Measurements from ENCODE around the gene ARHGEF4.

Gene ARHGEF4

GRCh38 chr2:130818809-130819208 lies 17.9 kb upstream of the ARHGEF4 start:
- DNase-seq (ENCODE audit: low read depth) = no peak

- no peak for DNase-seq (ENCODE audit: low read depth)
Measured at GRCh38 chr2:130819226-130819607, 17.5 kb upstream of the ARHGEF4 start.

GRCh38 chr2:130819608-130820278 lies 17.0 kb upstream of the ARHGEF4 start:
- DNase-seq (ENCODE audit: low read depth) = no peak

GRCh38 chr2:130820279-130820861 lies 16.3 kb upstream of the ARHGEF4 start:
- no peak for DNase-seq (ENCODE audit: low read depth)

- DNase-seq (ENCODE audit: low read depth) = no peak
Measured at GRCh38 chr2:130821867-130822266, 14.8 kb upstream of the ARHGEF4 start.

GRCh38 chr2:130822766-130823165 lies 13.9 kb upstream of the ARHGEF4 start:
- no peak for DNase-seq (ENCODE audit: low read depth)

GRCh38 chr2:130823171-130823885 lies 13.4 kb upstream of the ARHGEF4 start:
- DNase-seq (ENCODE audit: low read depth) = no peak

- DNase-seq (ENCODE audit: low read depth) = no peak
Measured at GRCh38 chr2:130823886-130824491, 12.7 kb upstream of the ARHGEF4 start.

- DNase-seq (ENCODE audit: low read depth) = peak; percentile 55
Measured at GRCh38 chr2:130824492-130825061, 12.1 kb upstream of the ARHGEF4 start.

- no peak for DNase-seq (ENCODE audit: low read depth)
Measured at GRCh38 chr2:130825231-130825965, 11.3 kb upstream of the ARHGEF4 start.

- no peak for DNase-seq (ENCODE audit: low read depth)
Measured at GRCh38 chr2:130825966-130826253, 10.8 kb upstream of the ARHGEF4 start.

GRCh38 chr2:130826419-130826818 lies 10.3 kb upstream of the ARHGEF4 start:
- DNase-seq (ENCODE audit: low read depth) = no peak

GRCh38 chr2:130826821-130827501 lies 9.8 kb upstream of the ARHGEF4 start:
- no peak for DNase-seq (ENCODE audit: low read depth)

GRCh38 chr2:130827502-130828251 lies 9.0 kb upstream of the ARHGEF4 start:
- no peak for DNase-seq (ENCODE audit: low read depth)

- no peak for DNase-seq (ENCODE audit: low read depth)
Measured at GRCh38 chr2:130828461-130828860, 8.3 kb upstream of the ARHGEF4 start.

- DNase-seq (ENCODE audit: low read depth) = no peak
Measured at GRCh38 chr2:130829015-130829414, 7.7 kb upstream of the ARHGEF4 start.

- no peak for DNase-seq (ENCODE audit: low read depth)
Measured at GRCh38 chr2:130830538-130830937, 6.2 kb upstream of the ARHGEF4 start.

- DNase-seq (ENCODE audit: low read depth) = no peak
Measured at GRCh38 chr2:130831356-130831755, 5.4 kb upstream of the ARHGEF4 start.

GRCh38 chr2:130832296-130832940 lies 4.3 kb upstream of the ARHGEF4 start:
- no peak for DNase-seq (ENCODE audit: low read depth)

Measured in activated T-helper 9 cell treated with anti-CD3 and anti-CD28 coated beads, Interleukin-2, amount 50 U/mL, for 16 hours (primary cell).